ENCODE results near the gene ZNF682. TPM values are rescaled to one million over a fixed set of nuclear protein-coding genes. Genes with fewer than 3 reads are reported as not detected.

The ZNF682 gene
- total and polyA plus RNA-seq, 2 of the 8 experiments (the other 6 are each of a cell fraction or from before 2014, with no cell fraction given) = 4.3 to 27.5 TPM

GRCh38 chr19:20038358-20039202 is 725 bp downstream of the ZNF682 start (continued):
- TF ChIP-seq SIN3A (conservative IDR thresholded peaks at IDR 0.05 in 1 of 2, IDR thresholded peaks at IDR 0.05 in 1 of 2; ENCODE audit: low read depth in 1 of 2, low read length in 2 of 2) = no peak
- TF ChIP-seq GABPA (IDR thresholded peaks at IDR 0.05; ENCODE audit: borderline replicate concordance, insufficient read depth, low read length) = no peak
- TF ChIP-seq NANOG (IDR thresholded peaks at IDR 0.05; ENCODE audit: insufficient read depth, low read depth, low read length, poor library complexity, severe bottlenecking) = no peak
